ENCODE measurements around the gene CUL9. TPM values are rescaled to one million over a fixed set of nuclear protein-coding genes. Genes with fewer than 3 reads are reported as not detected.

The CUL9 gene
- total RNA-seq, 4 donors from 2014 or later, result 21.5 to 46.6 (median 33.6) TPM

DNA sequence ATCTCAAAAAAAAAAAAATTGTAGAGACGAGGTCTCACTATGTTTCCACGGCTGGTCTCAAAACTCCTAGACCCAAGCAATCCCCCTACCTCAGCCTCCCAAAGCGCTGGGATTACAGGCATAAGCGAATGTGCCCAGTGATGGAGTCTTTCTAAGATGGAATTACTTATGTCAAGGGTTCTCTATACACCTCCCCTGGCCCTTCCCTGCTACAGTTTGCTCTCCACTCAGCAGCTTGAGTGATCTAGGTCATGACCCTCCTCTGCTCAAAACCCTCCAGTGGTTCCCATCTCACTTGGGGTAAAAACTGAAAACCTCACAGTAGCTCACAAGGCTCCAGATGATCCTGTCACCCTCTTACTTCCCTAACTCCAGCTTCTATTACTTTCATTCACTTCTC is 49.1 kb downstream of the CUL9 start:
- no peak overlapping the region for H3K27ac ChIP-seq (replicated peaks in 1 of 4)
- no peak for DNase-seq (ENCODE audit: extremely low spot score)
- H3K27me3 ChIP-seq, result no peaks in the 10 kb centered on the region
- H3K9me3 ChIP-seq, result no peaks in the 10 kb centered on the region
- no peak overlapping the region for H3K4me3 ChIP-seq
- H3K36me3 ChIP-seq, result peaks cover 0 to 1% (median 0%) of the 10 kb centered on the region in 4 donors
- 91% methylated on average over 4 of the region's 4 CpGs for WGBS
- TF ChIP-seq, protein P1, sequence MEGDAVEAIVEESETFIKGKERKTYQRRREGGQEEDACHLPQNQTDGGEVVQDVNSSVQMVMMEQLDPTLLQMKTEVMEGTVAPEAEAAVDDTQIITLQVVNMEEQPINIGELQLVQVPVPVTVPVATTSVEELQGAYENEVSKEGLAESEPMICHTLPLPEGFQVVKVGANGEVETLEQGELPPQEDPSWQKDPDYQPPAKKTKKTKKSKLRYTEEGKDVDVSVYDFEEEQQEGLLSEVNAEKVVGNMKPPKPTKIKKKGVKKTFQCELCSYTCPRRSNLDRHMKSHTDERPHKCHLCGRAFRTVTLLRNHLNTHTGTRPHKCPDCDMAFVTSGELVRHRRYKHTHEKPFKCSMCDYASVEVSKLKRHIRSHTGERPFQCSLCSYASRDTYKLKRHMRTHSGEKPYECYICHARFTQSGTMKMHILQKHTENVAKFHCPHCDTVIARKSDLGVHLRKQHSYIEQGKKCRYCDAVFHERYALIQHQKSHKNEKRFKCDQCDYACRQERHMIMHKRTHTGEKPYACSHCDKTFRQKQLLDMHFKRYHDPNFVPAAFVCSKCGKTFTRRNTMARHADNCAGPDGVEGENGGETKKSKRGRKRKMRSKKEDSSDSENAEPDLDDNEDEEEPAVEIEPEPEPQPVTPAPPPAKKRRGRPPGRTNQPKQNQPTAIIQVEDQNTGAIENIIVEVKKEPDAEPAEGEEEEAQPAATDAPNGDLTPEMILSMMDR (IDR thresholded peaks at IDR 0.05), result no peak
- no peak for TF ChIP-seq POLR2AphosphoS5 (IDR thresholded peaks at IDR 0.05)
- TF ChIP-seq EP300 (IDR thresholded peaks at IDR 0.05), result no peak
- no peak for TF ChIP-seq POLR2A (IDR thresholded peaks at IDR 0.05; ENCODE audit: low read depth)
- H3K4me1 ChIP-seq, result peaks cover 5 to 16% (median 14%) of the 10 kb centered on the region in 4 donors
- intact Hi-C loops (cut with DNase I), result no loop called here

DNA sequence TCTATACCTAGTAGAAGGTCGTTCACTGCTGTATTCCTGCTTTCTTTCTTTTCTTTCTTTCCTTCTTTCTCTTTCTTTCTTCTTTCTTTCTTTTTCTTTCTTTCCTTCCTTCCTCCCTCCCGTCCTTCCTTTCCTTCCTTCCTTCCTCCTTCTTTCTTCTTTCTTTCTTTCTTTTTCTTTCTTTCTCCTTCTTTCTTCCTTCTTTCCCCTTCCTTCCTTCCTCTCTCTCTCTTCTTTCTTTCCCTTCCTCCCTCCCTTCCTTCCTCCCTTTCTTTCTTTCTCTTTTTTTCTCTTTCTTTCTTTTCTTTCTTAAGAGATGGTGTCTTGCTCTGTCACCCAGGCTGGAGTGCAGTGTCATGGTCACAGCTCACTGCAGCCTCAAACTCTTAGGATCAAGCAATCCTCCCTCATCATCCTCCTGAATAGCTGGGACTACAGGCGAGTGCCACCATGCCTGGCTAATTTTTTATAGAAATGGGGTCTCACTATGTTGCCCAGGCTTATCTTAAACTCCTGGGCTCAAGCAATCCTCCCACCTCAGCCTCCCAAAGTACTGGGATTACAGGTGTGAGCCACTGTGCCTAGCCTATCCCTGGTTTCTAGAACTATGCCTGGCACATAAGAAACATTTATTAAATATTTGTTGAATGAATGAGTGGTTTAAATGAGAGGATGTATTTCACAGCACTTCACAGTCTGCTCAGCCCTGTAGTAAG is 49.9 kb downstream of the CUL9 start:
- H3K27ac ChIP-seq (replicated peaks in 1 of 4), result no peak overlapping the region
- H3K4me3 ChIP-seq, result no peak overlapping the region
- H3K27me3 ChIP-seq, result peaks cover 0 to 1% (median 0%) of the 10 kb centered on the region in 4 donors
- TF ChIP-seq POLR2A (IDR thresholded peaks at IDR 0.05; ENCODE audit: low read depth) (no peak), EP300 (IDR thresholded peaks at IDR 0.05) (no peak), POLR2AphosphoS5 (IDR thresholded peaks at IDR 0.05) (no peak)
- TF ChIP-seq, protein P1 (IDR thresholded peaks at IDR 0.05), result no peak
- intact Hi-C loops (cut with DNase I), result no loop called here
- H3K36me3 ChIP-seq, result no peaks in the 10 kb centered on the region
- 74% methylated on average over 3 of the region's 3 CpGs for WGBS
- H3K4me1 ChIP-seq, result peaks cover 5 to 16% (median 14%) of the 10 kb centered on the region in 4 donors
- no peak for DNase-seq (ENCODE audit: extremely low spot score)
- H3K9me3 ChIP-seq, result no peaks in the 10 kb centered on the region

DNA sequence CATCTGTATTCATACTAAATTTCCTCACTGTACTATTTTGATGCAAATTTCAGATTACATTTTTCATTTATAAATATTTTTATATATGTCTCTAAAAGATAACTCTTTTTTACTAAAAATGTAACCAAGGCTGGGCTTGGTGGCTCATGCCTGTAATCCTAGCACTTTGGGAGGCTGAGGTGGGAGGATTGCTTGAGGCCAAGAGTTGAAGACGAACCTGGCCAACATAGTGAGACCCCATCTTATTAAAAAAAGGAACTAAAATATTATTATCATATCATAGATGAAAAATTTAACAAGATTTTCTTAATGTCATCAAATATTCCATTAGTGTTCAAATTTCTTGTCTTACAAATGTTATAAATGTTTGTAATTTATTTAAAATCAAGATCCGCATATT is 53.8 kb downstream of the CUL9 start:
- Histone ChIP-seq H3K27me3 (peaks cover 0 to 31% (median 0%) of the 10 kb centered on the region in 4 donors), H3K9me3 (peaks cover 0 to 6% (median 0%) of the 10 kb centered on the region in 4 donors), H3K27ac (replicated peaks in 1 of 4) (no peak overlapping the region), H3K4me1 (no peaks in the 10 kb centered on the region), H3K36me3 (no peaks in the 10 kb centered on the region), H3K4me3 (no peak overlapping the region)
- TF ChIP-seq EP300 (IDR thresholded peaks at IDR 0.05), result no peak
- TF ChIP-seq, protein P1 (IDR thresholded peaks at IDR 0.05), result no peak
- TF ChIP-seq POLR2AphosphoS5 (IDR thresholded peaks at IDR 0.05), result no peak
- TF ChIP-seq POLR2A (IDR thresholded peaks at IDR 0.05; ENCODE audit: low read depth), result no peak
- 90% methylated on average over 2 of the region's 2 CpGs for WGBS
- intact Hi-C loops (cut with DNase I), result no loop called here
- no peak for DNase-seq (ENCODE audit: extremely low spot score)

DNA sequence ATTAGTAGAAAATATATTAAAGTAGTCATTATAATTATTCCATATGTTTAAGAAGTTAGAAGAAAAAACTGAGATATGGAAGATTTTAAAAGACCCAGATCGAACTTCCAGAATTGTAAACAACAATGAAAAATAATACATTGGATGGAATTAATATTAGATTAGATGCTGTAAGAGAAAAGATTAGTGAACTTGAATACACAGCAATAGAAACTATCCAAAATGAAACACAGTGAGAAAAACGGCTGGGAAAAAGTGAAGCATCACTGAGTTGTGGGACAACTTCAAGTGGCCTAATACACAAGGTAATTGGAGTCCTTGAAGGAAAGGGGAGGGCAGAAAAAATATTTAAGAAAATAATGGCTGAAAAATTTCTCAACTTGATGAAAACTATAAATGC is 57.1 kb downstream of the CUL9 start:
- TF ChIP-seq POLR2AphosphoS5 (IDR thresholded peaks at IDR 0.05) (no peak), POLR2A (IDR thresholded peaks at IDR 0.05; ENCODE audit: low read depth) (no peak), EP300 (IDR thresholded peaks at IDR 0.05) (no peak)
- TF ChIP-seq, protein P1 (IDR thresholded peaks at IDR 0.05), result no peak
- peaks cover 0 to 63% (median 15%) of the 10 kb centered on the region in 4 donors for H3K27me3 ChIP-seq
- 63% methylated on average over 2 of the region's 2 CpGs for WGBS
- peaks cover 0 to 6% (median 0%) of the 10 kb centered on the region in 4 donors for H3K4me1 ChIP-seq
- no peak overlapping the region for H3K27ac ChIP-seq (replicated peaks in 1 of 4)
- intact Hi-C loops (cut with DNase I), result no loop called here
- no peaks in the 10 kb centered on the region for H3K36me3 ChIP-seq
- no peak overlapping the region for H3K4me3 ChIP-seq
- H3K9me3 ChIP-seq, result peaks cover 0 to 6% (median 0%) of the 10 kb centered on the region in 4 donors
- no peak for DNase-seq (ENCODE audit: extremely low spot score)
